HG03045 (cell line): ENCODE measurements around the gene EXOC7.

Experiments used
- ATAC-seq: cut with Tn5 transposase; IDR thresholded peaks from one replicate; pipeline ENCODE4 v1.9.1; 2021; ENCODE audit warnings: mild to moderate bottlenecking, moderate library complexity; ENCODE audit not compliant: unreplicated experiment

EXOC7 gene

DNA sequence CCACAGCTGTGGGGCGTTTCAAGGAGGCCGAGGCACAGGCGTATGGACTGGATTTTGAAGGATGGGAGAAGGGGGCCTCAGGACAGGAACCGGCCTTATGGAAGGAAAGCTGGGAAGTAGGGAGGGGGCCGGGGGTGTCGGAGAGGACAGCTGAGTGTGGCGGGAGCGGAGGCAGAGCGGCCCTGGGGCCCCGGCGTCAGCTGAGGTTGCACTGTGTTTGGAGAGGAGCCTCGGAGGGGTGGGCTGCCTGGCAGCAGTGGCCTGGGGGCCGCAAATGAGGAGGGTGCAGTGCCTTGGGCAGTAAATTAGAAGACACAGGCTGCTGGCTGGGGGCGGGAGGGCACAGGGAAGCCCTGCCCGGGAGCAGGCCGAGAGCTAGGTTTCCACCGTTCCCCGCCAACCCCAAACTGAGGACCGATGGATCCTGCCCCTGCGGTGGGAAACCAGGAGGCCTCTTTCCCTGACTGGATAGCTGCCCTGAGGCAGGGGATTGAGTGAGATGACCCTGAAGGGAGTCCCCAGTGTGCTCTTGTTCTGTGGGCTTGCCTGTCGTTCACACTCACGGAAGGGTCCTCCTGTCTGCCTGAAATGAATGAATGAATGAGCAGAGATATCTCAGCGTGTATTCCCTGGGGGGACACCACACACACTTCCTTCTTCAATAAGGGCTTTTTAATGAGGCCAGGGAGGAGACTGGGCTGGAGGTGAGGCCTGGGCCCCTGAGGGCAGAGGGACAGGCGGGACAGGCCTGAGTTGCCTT lies 19.0 kb upstream of the EXOC7 start:
- no peak for ATAC-seq

GRCh38 chr17:76121932-76122430 lies 18.4 kb upstream of the EXOC7 start:
- ATAC-seq, result peak; percentile 31

DNA sequence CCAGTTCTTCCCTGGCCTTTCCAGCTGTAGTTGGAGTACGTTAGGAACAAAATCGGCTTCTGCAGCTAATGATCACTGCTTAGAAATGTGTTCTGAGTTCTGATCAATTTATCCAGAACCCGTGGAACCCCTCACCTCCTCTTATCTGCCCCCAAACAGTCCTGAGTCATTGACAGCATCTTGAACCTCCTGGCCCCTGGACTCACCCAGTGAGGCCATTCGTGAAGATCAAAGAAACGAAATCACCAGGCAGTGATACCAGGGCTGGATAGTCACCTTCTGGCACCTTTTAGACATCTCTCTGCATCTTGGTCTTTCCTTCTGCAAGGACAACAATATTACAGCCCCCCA lies 17.0 kb upstream of the EXOC7 start:
- no peak for ATAC-seq

DNA sequence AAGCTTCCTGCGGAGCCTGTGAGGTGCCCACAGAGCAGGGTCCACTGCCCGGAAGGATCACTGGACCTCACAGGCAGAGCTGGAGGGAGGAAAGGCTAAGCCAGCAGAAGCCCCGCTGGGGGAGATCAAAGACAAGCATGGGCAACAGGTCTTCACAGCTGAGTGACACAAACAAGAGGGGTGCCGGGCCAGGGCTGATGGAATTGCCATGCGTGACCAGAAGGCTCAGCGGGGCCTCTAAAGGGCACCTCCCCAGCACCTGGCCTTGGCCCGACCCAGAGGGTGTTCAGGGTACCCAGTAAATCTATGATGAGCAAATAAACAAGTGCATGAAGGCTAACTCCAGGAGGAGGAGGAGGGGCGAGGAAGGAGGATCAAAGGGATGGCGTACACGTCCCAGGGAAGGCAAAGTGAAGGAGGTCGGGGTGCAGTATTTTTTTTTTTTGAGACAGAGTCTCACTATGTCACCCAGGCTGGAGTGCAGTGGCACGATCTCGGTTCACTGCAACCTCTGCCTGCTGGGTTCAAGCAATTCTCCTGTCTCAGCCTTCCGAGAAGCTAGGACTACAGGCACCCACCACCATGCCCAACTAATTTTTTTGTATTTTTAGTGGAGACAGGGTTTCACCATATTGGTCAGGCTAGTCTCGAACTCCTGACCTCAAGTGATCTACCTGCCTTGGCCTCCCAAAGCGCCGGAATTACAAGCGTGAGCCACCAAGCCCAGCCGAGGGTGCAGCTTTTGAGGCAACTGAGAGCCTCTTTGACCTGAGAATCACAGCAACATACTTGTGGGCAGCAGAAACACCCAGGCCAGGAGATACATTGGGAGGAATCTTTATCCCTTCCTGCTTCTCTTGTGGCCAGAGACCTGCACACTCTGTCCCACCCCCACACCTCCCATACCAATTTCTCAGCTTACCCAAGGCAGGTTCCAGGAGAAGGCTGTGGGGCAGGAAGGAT lies 16.1 kb upstream of the EXOC7 start:
- no peak for ATAC-seq

DNA sequence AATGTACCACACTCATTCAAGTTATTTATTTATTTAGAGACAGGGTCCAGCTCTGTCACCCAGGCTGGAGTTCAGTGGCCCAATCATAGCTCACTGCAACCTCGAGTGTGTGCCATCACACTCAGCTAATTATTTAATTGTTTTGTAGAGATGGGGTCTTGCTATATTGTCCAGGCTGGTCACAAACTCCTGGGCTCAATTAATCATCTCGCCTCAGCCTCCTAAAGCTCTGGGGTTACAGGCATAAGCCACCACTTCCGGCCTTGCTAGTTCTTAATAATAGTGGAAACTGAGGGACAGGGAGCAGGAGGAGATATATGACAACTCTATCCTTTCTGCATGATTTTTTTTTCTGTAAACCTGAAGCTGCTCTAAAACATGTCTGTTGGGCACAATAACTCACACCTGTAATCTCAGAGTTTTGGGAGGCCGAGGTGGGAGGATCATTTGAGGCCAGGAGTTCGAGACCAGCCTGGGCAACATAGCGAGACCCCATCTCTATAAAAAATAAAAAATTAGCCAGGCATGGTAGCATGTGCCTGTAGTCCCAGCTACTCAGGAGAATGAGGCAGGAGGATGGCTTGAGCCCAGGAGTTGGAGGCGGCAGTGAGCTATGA lies 11.7 kb upstream of the EXOC7 start:
- no peak for ATAC-seq

DNA sequence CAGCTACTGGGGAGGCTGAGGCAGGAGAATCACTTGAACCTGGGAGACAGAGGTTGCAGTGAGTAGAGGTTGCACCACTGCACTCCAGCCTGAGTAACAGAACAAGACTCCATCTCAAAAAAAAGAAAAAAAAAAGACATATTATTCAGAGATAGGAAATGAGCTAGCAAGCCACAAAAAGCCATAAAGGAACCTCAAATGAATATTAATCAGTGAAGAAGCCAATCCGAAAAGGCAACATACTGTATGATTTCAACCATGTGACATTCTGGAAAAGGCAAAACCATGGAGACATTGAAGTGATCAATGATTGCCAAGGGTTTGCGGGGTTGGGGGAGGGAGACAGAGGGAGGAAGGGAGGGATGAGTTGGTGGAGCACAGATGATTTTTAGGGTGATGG lies 8.4 kb upstream of the EXOC7 start:
- no peak for ATAC-seq

DNA sequence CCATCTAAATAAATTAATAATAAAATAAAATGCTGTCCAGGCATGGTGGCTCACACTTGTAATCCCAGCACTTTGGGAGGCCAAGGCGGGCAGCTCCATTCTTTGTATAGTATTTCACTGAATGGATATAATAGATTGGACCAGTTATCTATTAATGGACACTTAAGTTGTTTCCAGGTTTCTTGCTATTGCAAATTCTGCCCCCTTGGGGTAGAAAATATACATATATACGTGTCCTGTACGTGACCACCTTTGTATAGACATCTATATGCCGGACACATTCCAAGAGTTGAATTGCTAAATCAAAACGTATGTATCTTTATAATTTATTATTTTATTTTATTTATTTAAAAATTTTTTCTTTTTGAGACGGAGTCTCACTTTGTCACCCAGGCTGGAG lies 3.9 kb upstream of the EXOC7 start:
- no peak for ATAC-seq

GRCh38 chr17:76106703-76107102 lies 3.1 kb upstream of the EXOC7 start:
- ATAC-seq, result no peak

GRCh38 chr17:76104896-76105231 lies 1.3 kb upstream of the EXOC7 start:
- no peak for ATAC-seq

DNA sequence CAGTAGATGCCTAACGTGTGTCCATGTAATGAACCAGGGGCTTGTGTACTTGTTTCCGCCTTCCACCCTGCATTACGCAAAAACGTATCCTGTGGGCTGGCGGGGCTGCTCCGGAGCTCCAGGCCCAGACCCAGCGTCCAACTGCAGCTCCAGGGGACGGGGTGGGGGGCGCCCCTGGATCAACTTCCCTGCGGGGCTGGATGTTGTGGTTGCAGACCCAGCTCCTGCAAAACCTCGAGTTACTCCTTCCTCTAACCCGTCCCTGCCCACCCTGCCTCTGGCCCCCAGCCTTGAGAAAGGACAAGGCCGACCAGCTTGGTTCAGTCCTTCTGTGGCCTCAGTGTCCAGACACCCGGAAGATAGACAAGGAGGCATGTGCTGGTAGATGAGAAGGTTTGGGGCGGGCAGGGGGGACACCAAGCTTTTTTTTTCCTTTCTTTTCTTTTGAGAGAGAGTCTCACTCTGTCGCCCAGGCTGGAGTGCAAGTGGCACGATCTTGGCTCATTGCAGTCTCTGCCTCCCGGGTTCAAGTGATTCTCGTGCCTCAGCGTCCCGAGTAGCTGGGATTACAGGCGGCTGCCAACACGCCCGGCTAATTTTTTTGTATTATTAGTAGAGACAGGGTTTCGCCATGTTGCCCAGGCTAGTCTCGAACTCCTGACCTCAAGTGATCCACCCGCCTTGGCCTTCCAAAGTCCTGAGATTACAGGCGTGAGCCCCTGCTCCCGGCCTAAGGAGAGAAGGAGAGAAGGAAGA lies 731 bp upstream of the EXOC7 start:
- ATAC-seq, result no peak

DNA sequence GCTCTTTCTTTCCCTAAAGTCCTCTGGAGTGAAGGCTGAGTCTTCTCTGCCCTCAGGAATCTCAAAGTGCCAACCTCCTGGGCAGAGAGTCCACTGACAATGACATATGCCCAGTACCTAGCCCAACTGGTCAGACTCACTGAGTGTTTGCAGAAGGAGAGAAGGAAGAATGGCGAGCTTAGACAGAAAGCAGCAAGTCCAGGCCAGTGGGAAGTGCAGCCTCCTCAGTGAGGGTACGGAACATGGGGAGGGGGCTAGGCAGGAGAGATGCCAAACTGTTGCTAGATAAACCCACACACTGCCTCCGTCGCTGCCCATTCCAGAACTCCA lies 678 bp downstream of the EXOC7 start:
- ATAC-seq, result peak; percentile 5

- no peak for ATAC-seq
Measured at GRCh38 chr17:76097716-76098295, 5.8 kb downstream of the EXOC7 start.

DNA sequence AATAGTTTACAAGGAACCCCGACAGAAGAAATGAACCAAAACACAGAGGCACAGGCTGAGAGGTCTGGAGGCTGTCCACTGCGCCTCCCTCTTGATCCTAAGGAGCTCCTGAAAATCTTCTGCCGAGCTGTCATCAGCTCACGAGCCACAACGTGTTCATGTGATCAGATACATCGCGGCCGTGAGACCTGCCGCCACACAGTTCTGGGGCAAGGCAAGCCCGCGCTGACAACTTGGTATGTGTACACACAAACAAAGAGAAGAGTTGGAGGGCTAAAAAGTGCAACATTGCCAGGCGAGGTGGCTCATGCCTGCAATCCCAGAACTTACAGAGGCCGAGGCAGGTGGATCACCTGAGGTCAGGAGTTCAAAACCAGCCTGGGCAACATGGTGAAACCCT lies 7.6 kb downstream of the EXOC7 start:
- no peak for ATAC-seq

GRCh38 chr17:76094046-76094445 lies 9.5 kb downstream of the EXOC7 start:
- no peak for ATAC-seq

- no peak for ATAC-seq
Measured at GRCh38 chr17:76092526-76093413, 10.8 kb downstream of the EXOC7 start.

DNA sequence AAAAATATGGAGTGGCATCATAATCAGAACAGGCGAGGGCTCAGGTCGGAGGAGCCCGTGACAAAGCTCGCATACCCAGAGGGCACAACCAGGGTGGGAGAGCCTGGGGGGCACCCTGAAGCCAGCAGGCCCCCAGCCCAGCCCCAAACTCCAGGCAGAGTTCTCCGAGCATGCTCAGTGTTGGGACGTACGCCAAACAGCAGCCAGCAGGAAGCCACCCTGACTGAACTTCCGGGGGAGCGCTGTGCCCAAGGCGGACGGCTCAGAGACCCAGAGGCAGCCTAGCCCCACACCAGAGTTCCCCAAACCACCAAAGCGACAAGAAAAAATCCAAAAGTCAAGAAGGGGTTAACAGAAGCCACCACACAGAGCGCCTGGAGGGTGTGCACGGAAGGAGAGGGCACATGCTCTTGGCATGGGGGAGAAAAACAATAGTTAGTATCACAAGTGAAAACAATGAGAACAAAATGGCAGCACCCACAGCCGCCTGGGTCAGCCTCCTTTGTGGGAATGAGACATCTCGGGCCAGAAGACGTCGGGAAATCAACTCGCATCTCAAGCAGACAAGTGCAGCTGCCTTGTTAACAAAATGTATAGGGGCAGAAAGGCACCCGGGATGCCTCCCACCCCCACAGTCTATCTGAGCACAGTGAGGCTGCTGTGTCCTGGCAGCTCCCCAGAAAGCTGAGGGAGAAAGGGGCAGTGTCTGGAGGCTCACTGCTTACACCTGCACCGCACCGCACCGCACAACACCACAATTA lies 11.9 kb downstream of the EXOC7 start:
- ATAC-seq, result no peak

GRCh38 chr17:76090517-76091129 lies 13.0 kb downstream of the EXOC7 start:
- ATAC-seq, result no peak

DNA sequence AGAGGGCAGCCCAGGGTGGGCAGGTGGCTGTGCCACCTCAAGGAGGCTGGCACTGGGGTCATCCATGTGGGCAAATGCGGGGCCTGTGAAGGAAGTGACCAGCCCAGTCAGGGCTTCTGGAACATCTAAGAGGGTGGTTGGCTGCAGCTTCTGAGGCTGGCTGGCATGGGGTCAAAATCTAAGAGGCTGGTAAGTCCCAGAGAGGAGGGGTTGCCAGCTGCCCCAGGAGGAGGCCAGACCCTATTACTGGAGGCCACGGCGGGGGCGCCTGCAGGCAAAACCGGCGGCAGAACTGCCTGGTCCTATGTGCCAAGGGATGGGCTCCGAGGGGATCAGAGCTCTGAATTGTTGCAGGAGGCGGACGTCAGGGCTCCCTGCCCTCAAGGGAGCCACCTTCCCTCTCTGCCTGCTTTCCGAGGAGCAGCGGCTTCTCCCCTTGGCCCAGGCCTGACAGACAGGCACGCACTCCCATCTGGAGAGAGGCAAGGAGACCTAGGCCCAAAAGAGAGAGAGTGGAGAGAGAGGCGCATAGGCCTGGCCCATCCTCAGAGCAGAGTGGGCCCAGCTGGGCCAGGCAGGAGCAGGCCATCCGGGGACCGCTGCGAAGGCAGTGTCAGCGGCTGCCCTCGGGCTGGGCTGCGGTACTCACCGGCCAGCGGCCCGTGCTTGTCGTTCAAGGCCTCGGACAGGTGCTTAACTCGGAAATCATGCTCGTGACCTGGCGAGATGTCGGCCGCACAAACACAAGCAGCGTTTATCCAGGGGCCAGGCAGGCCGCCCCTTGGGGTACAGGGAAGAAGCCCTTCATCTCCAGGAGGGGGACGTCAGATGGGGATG lies 13.7 kb downstream of the EXOC7 start:
- no peak for ATAC-seq
